IPS DF 6.9 (cell line): Measurements from ENCODE around the gene PLEKHG3.
A peak's percentile ranks its signal among the peaks of the same experiment; 100 is the strongest.
"Not testable (repeated sequence)": the region's sequence is repeated elsewhere in the genome, so short reads cannot be mapped to it uniquely, and the experiment has no call there.

ENCODE experiments used
- DNase-seq: peaks from one replicate; pipeline ENCODE4 v3.0.0-alpha.2; 2013; ENCODE audit warnings: low read depth, low spot score
- H3K27ac ChIP-seq: one replicate; pipeline ENCODE4 v1.5.1; 2013; ENCODE audit warnings: low read length, control low read depth
- H3K27me3 ChIP-seq: 2 replicates; pipeline ENCODE4 v1.6.1; 2013; ENCODE audit warnings: mild to moderate bottlenecking, low read length; ENCODE audit not compliant: control insufficient read depth, insufficient read depth
- H3K36me3 ChIP-seq: 2 replicates; pipeline ENCODE4 v1.6.1; 2013; ENCODE audit warnings: low read length; ENCODE audit not compliant: control insufficient read depth, insufficient read depth
- H3K4me1 ChIP-seq: 2 replicates; pipeline ENCODE4 v1.6.1; 2013; ENCODE audit warnings: low read length; ENCODE audit not compliant: control insufficient read depth, insufficient read depth
- H3K4me3 ChIP-seq: 2 replicates; pipeline ENCODE4 v1.5.1; 2013; ENCODE audit warnings: mild to moderate bottlenecking, low read length
- H3K9me3 ChIP-seq: 2 replicates; pipeline ENCODE4 v1.6.1; 2013; ENCODE audit warnings: low read length, inconsistent platforms; ENCODE audit not compliant: control insufficient read depth, insufficient read depth
- WGBS: extraction: QIAGEN DNeasy Blood & Tissue Kit; methylation state at CpG from one replicate; pipeline ENCODE4 v1.1.7; 2013; ENCODE audit warnings: mixed read lengths, missing lambda C conversion rate; ENCODE audit not compliant: insufficient read length, insufficient coverage; 5-methylcytosine and 5-hydroxymethylcytosine counted together

The PLEKHG3 gene

DNA sequence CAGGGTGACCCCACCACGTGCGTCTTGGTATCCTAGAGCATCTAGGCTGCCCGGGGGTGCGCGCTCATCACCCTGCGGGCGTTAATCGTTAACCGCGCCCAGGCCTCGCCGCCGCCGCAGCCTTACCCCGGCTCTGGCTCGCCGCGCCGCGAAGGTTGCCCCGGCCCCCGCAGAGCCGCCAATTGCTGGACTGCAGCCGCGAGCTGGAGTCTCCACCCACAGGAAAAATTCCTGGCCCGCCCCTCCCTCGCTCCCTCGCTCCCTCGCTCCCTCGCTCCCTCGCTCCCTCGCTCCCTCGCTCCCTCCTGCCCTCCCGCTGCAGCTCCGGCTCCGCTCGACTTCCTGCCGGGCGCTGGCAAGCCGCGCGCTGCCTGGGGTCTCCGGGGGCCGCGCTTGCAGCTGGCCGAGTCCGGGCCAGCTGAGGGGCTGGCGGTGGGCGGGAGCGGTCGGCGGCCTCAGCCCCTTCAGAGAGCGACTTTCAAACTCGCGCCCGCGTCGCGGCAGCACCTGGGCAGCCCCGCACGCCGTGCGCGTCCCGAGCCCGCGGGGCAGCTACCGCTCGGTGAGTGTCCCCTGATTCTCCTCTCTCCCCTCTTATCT lies at the start of gene PLEKHG3:
Gene PLEKHG3, plus strand, starts transcription at position 282 of the 600 bp plus-strand sequence. CDS start 23,208 bp downstream, outside the sequence.
- no peak for DNase-seq
- Histone ChIP-seq H3K4me3 (peak within 1 kb of the TSS; percentile 88), H3K27ac (no peak within 1 kb of the TSS), H3K36me3 (no peaks in the 10 kb centered on the region), H3K9me3 (no peaks in the 10 kb centered on the region), H3K27me3 (no peaks in the 10 kb centered on the region), H3K4me1 (peaks cover 18% of the 10 kb centered on the region)
- WGBS: no CpG with 5 or more reads among the region's 69 CpGs

DNA sequence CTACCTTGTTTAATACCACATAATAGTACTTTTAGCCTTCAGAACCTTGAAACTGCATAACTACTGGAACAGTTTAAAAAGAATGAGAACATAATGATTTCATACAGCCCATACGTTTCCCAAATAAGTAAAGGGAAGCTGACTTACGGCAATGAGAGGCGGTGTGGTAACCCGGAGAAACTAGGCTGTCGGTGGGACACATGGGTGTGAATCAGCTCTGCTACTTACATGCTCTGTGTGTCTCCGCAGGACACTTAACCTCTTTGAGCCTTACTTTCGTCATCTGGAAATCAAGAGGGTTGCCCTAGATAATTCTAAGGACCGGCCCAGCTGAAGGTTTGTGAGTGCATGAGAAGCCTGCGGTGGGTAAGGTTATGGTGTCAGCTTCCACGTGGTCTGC lies 49.3 kb upstream of the PLEKHG3 start:
- Histone ChIP-seq H3K9me3 (no peaks in the 10 kb centered on the region), H3K27ac (no peak overlapping the region), H3K4me3 (no peak overlapping the region), H3K36me3 (no peaks in the 10 kb centered on the region), H3K27me3 (no peaks in the 10 kb centered on the region), H3K4me1 (no peaks in the 10 kb centered on the region)
- no peak for DNase-seq
- no CpG with 5 or more reads among the region's 10 CpGs for WGBS

DNA sequence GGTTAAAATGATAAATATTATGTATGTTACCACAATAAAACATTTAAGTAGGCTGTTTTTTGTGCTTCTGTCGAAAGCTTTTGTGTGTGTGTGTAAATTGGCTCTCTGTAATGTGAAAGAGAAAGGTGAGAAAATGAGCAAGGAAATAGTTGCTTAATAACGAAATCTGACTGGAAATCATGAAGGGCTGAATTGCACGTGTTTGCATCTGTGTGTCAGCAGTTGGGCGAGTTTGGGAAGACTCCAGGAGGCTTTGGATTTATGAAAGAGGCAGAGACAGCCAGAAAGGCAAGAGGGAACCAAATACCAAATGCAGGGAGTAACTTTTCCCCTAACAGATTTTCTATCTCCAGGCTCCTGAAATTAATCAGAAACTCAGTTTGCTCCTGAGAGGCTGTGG lies 47.2 kb upstream of the PLEKHG3 start:
- no peaks in the 10 kb centered on the region for H3K27me3 ChIP-seq
- DNase-seq: no peak
- no peaks in the 10 kb centered on the region for H3K36me3 ChIP-seq
- no peaks in the 10 kb centered on the region for H3K4me1 ChIP-seq
- WGBS: no CpG with 5 or more reads among the region's 4 CpGs
- no peaks in the 10 kb centered on the region for H3K9me3 ChIP-seq
- H3K4me3 ChIP-seq: no peak overlapping the region
- no peak overlapping the region for H3K27ac ChIP-seq

DNA sequence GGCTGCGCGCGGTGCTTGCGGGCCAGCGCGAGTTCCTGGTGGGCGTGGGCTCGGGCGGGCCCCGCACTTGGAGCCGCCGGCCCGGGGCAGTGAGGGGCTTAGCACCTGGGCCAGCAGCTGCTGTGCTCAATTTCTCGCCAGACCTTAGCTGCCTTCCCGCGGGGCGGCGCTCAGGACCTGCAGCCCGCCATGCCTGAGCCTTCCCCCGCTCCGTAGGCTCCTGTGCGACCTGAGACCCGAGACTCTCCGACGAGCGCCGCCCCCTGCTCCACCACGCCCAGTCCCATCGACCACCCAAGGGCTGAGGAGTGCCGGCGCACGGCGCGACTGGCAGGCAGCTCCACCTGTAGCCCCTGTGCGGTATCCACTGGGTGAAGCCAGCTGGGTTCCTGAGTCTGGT lies 46.0 kb upstream of the PLEKHG3 start:
- no CpG with 5 or more reads among the region's 35 CpGs for whole genome bisulfite sequencing
- no peaks in the 10 kb centered on the region for H3K27me3 ChIP-seq

DNA sequence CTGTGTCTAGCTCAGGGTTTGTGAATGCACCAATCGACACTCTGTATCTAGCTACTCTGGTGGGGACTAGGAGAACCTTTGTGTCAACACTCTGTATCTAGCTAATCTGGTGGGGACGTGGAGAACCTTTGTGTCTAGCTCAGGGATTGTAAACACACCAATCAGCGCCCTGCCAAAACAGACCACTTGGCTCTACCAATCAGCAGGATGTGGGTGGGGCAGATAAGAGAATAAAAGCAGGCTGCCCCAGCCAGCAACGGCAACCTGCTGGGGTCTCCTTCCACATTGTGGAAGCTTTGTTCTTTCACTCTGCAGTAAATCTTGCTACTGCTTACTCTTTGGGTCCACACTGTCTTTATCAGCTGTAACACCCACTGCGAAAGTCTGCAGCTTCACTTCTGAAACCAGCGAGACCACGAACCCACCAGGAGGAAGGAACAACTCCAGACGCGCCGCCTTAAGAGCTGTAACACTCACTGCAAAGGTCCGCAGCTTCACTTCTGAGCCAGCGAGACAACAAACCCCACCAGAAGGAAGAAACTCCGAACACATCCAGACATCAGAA lies 45.4 kb upstream of the PLEKHG3 start:
- DNase-seq, H3K36me3 ChIP-seq, H3K4me1 ChIP-seq, H3K27me3 ChIP-seq, H3K27ac ChIP-seq, H3K9me3 ChIP-seq, H3K4me3 ChIP-seq: not testable (repeated sequence)
- WGBS: no CpG with 5 or more reads among the region's 13 CpGs

More for the DNA sequence above, 46.0 kb upstream of the PLEKHG3 start:
- Histone ChIP-seq H3K9me3 (no peaks in the 10 kb centered on the region), H3K36me3 (no peaks in the 10 kb centered on the region), H3K4me1 (no peaks in the 10 kb centered on the region), H3K27ac (no peak overlapping the region), H3K4me3 (no peak overlapping the region)
- no peak for DNase-seq

DNA sequence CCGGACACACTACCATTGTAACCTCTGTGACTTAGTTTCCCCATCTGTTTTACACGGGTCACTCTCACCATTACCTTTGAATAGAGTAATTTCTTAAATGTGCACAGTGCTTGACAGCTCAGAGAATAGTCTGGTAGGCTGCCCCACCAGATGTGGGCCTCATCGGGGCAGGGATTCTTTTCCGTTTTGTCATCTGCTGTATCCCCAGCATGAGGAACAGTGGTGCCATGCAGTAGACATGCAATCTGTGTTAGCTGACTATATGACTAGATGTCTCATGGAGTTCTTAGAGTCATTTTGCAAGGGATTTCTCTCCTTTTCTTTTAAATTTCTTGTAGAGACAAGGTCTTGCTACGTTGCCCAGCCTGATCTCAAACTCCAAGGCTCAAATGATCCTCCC lies 44.9 kb upstream of the PLEKHG3 start:
- no peak overlapping the region for H3K27ac ChIP-seq
- WGBS: no CpG with 5 or more reads among the region's 5 CpGs
- H3K27me3 ChIP-seq: no peaks in the 10 kb centered on the region
- no peaks in the 10 kb centered on the region for H3K36me3 ChIP-seq
- no peak for DNase-seq
- no peak overlapping the region for H3K4me3 ChIP-seq
- H3K4me1 ChIP-seq: no peaks in the 10 kb centered on the region
- no peaks in the 10 kb centered on the region for H3K9me3 ChIP-seq

DNA sequence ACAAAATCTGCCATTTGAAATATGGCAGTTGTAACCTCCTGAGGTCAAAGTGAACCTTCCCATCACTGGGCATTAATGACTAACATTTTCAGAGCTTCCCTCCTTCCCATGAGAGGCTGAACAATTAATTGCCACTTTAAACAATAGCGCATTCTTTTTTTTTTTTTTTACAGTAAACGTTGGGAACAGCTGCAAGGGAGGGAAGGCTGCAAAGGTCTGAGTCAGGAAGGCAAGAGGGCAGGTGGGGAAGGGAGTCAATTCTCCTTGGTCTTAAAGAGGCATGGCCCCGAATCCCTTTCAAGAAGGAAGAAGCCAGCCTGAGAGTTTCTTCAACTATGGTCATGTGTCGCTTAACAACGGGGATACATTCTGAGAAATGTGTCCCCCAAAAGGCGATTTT lies 41.0 kb upstream of the PLEKHG3 start:
- WGBS: no CpG with 5 or more reads among the region's 6 CpGs
- Histone ChIP-seq H3K27me3 (no peaks in the 10 kb centered on the region), H3K4me1 (no peaks in the 10 kb centered on the region), H3K36me3 (no peaks in the 10 kb centered on the region), H3K9me3 (no peaks in the 10 kb centered on the region), H3K4me3 (no peak overlapping the region), H3K27ac (no peak overlapping the region)
- DNase-seq: no peak

DNA sequence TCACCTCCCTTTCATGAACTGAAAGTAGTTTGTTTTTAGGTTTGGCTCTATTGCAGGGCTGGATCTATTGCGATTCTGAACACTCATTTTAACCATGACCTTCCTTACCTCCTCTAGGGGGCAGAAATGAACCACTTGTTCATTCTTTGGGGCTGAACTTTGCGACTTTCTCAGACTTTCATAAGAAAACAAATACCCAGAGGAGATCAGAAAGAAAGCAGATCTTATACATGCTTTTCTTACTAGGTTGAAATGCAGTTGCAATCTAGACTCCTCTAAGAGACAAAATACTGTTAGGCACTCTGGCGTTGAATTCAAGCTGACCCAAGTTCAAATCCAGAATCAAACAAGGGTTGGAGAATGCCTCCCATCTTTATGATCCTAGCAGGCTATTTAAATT lies 32.6 kb upstream of the PLEKHG3 start:
- Histone ChIP-seq H3K4me3 (no peak overlapping the region), H3K4me1 (no peaks in the 10 kb centered on the region), H3K27ac (no peak overlapping the region), H3K27me3 (no peaks in the 10 kb centered on the region), H3K9me3 (no peaks in the 10 kb centered on the region), H3K36me3 (no peaks in the 10 kb centered on the region)
- DNase-seq: peak; percentile 29
- no CpG with 5 or more reads among the region's 3 CpGs for WGBS

DNA sequence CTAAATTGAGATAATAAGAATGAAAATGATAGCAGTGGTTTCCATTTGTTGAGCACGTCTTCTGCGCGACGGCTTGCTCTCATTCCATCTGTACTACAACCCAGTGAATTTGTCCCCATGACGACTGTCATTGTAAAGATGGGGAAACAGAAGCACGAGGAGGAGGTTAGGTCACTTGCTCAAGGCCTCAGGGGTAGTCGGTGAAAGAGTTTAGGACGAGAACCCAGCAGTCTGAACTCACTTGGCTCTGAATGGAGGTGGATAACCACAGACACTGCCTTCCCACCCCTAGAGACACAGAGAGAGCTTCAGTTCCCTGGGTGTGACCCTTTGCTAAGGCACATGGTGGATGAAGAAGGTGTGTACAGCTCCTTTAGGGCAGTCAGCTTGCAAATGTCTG lies 30.9 kb upstream of the PLEKHG3 start:
- Histone ChIP-seq H3K9me3 (no peaks in the 10 kb centered on the region), H3K4me3 (no peak overlapping the region), H3K36me3 (no peaks in the 10 kb centered on the region), H3K27me3 (no peaks in the 10 kb centered on the region), H3K27ac (no peak overlapping the region), H3K4me1 (no peaks in the 10 kb centered on the region)
- DNase-seq: no peak
- no CpG with 5 or more reads among the region's 8 CpGs for WGBS

DNA sequence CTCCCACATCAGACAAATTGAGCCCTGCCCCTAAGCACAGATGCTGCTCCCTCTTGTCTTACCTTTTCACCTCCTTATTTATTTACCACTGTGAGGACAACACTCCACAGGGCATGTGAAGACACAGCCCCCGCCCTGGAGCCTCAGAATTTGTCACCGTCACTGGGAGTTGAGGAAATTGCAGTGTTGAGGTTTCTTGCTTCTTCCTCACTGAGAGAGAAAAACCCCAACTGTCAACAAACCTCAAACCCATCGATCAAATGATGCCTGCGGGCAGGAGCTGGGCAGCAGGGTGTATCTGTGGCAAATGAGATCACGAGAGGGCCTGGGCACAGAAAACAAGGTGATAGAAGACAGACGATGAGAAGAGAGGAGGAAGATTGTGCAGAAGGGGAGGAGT lies 30.5 kb upstream of the PLEKHG3 start:
- Histone ChIP-seq H3K27me3 (no peaks in the 10 kb centered on the region), H3K27ac (no peak overlapping the region), H3K4me3 (no peak overlapping the region), H3K4me1 (no peaks in the 10 kb centered on the region), H3K9me3 (no peaks in the 10 kb centered on the region), H3K36me3 (no peaks in the 10 kb centered on the region)
- DNase-seq: no peak
- no CpG with 5 or more reads among the region's 6 CpGs for WGBS

DNA sequence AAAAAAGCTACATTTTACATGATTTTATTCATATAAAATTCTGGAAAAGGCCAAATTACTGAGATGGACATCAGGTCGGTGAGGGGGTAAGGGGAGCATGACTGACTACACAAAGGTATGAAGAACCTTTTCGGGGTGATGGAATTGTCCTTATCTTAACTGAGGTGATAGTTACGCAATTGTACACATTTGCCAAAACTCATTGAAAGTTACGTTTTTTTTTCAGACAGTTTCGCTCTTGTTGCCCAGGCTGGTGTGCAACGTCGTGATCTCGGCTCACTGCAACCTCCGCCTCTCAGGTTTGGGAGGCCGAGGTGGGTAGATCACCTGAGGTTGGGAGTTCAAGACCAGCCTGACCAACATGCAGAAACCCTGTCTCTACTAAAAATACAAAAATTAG lies 29.4 kb upstream of the PLEKHG3 start:
- Histone ChIP-seq H3K36me3 (no peaks in the 10 kb centered on the region), H3K4me1 (no peaks in the 10 kb centered on the region), H3K9me3 (no peaks in the 10 kb centered on the region), H3K27me3 (no peaks in the 10 kb centered on the region), H3K27ac (no peak overlapping the region), H3K4me3 (no peak overlapping the region)
- no CpG with 5 or more reads among the region's 10 CpGs for WGBS
- no peak for DNase-seq
